ENCODE data around the gene DLG1. TPM values are rescaled to one million over a fixed set of nuclear protein-coding genes. Genes with fewer than 3 reads are reported as not detected.
"Not testable (repeated sequence)": the region's sequence is repeated elsewhere in the genome, so short reads cannot be mapped to it uniquely, and the experiment has no call there.

Gene DLG1
- total RNA-seq, 2 donors from 2014 or later, result 115 to 124 TPM

DNA sequence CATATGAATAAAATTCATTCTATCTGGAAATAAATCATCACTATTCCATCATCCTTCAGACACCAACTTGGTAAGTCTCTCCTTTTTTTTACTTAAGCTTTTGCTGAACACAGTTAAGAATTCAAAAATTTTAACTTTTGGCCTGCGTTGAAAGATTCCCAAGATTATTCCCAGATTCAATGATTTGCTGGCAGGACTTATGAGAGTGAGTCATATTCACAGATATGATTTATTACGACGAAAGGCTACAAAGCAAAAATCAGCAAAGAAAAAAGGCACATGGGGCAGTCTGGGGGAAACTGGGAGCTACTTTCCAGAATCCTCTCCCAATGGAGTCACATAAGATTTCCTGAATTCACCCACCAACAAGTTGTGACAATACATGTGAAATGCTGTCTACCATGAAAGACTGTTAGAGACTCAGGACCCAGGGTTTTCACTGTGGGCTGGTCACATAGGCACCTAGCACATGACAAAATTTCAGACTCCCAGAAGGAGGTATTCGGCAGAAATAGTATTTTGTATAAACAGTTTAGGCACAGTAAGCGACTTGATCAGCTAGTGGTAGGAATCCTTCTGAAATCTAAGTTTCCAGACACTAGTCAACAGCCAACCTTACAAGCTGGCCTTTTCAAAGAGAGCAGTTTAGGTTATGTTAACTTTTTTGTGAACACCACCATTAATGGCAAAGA lies 82.1 kb downstream of the DLG1 start:
- TF ChIP-seq, protein P1, sequence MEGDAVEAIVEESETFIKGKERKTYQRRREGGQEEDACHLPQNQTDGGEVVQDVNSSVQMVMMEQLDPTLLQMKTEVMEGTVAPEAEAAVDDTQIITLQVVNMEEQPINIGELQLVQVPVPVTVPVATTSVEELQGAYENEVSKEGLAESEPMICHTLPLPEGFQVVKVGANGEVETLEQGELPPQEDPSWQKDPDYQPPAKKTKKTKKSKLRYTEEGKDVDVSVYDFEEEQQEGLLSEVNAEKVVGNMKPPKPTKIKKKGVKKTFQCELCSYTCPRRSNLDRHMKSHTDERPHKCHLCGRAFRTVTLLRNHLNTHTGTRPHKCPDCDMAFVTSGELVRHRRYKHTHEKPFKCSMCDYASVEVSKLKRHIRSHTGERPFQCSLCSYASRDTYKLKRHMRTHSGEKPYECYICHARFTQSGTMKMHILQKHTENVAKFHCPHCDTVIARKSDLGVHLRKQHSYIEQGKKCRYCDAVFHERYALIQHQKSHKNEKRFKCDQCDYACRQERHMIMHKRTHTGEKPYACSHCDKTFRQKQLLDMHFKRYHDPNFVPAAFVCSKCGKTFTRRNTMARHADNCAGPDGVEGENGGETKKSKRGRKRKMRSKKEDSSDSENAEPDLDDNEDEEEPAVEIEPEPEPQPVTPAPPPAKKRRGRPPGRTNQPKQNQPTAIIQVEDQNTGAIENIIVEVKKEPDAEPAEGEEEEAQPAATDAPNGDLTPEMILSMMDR (IDR thresholded peaks at IDR 0.05), result no peak
- Histone ChIP-seq H3K27ac (no peak overlapping the region), H3K4me3 (no peak overlapping the region), H3K4me1 (no peaks in the 10 kb centered on the region), H3K27me3 (no peaks in the 10 kb centered on the region), H3K9me3 (no peaks in the 10 kb centered on the region), H3K9ac (ENCODE audit: low read depth in 2 of 2, low read length in 2 of 2) (no peak overlapping the region), H3K36me3 (no peaks in the 10 kb centered on the region)
- intact Hi-C loops (cut with DNase I), result no loop called here
- DNase-seq, result no peak

DNA sequence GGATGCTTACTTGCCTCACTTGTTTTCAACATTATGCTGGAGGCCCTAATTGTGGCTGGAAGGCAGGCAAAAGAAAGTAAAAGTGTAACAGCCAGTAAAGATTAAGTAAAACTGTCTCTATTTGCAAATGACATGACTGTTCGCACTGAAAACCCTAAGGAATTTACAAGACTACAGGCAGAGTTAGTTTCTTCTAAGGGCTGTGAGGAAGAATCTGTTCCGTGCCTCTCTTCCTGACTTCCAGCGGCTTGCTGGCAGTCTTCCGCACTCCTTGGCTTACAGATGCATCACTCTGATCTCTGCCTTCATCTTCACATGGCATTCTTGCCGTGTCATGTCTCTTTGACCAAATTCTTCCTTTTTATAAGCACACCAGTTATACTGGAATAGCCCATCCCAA lies 86.1 kb downstream of the DLG1 start:
- Histone ChIP-seq H3K27me3 (no peaks in the 10 kb centered on the region), H3K4me1 (no peaks in the 10 kb centered on the region), H3K4me3 (no peak overlapping the region), H3K9me3 (no peaks in the 10 kb centered on the region), H3K9ac (ENCODE audit: low read depth in 2 of 2, low read length in 2 of 2) (no peak overlapping the region), H3K36me3 (no peaks in the 10 kb centered on the region), H3K27ac (no peak overlapping the region)
- TF ChIP-seq, protein P1 (IDR thresholded peaks at IDR 0.05), result no peak
- no peak for DNase-seq
- intact Hi-C loops (cut with DNase I), result no loop called here

DNA sequence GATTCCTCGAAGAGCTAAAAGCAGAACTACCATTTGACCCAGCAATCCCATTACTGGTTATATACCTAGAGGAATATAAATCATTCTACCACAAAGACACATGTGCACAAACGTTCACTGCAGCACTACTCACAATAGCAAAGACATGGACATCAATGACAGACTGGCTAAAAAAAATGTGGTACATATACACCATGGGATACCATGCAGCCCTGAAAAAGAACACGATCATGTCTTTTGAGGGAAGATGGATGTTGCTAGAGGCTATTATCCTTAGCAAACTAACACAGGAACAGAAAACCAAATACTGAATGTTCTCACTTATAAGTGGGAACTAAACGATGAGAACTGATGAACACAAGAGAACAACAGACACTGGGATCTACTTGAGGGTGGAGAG lies 86.7 kb downstream of the DLG1 start:
- intact Hi-C loops (cut with DNase I); H3K9ac ChIP-seq (ENCODE audit: low read depth in 2 of 2, low read length in 2 of 2); H3K4me1 ChIP-seq; H3K9me3 ChIP-seq; H3K27ac ChIP-seq; H3K36me3 ChIP-seq; H3K27me3 ChIP-seq; DNase-seq; H3K4me3 ChIP-seq: not testable (repeated sequence)

DNA sequence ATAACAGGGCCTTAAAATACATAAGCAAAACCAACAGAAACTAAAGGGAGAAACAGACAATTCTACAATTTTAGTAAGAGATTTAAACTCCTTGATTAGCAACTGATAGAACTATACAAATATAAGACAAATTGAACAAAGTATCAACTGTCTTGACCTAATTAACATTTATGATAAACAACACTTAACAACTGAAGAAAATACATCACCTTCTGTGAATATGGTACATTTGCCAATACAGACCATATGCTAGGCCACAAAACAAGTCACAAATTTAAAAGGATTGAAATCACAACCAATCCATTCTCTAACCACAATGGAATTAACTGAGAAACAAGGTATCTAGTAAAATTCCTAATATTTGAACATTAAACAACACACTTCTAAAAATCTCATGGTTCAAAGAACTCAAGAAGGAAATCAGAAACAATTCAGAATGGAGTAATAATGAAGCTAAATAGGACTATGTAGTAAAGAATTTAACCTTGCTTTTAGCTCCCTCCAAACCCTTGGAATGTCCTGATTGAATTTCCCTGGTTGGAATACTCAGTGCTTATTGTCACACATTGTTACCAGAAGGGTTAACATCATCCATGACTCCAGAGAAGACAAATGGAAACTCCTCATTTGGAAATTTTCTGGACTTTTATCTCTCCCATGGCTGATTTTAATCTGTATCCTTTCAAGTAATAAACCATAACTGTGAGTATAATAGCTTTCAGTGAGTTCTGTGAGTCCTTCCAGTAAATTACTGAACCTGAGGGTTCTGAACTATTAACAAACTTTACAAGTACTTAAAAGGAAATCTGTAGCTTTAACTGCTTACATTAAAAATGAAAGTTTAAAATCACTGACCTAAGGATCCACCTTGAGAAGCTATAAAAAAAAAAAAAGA lies 88.8 kb downstream of the DLG1 start:
- no peaks in the 10 kb centered on the region for H3K36me3 ChIP-seq
- DNase-seq, result no peak
- no peak overlapping the region for H3K9ac ChIP-seq (ENCODE audit: low read depth in 2 of 2, low read length in 2 of 2)
- no peak overlapping the region for H3K27ac ChIP-seq
- H3K9me3 ChIP-seq, result no peaks in the 10 kb centered on the region
- intact Hi-C loops (cut with DNase I), result no loop called here
- no peak overlapping the region for H3K4me3 ChIP-seq
- no peaks in the 10 kb centered on the region for H3K27me3 ChIP-seq
- no peaks in the 10 kb centered on the region for H3K4me1 ChIP-seq
- TF ChIP-seq, protein P1 (IDR thresholded peaks at IDR 0.05), result no peak

DNA sequence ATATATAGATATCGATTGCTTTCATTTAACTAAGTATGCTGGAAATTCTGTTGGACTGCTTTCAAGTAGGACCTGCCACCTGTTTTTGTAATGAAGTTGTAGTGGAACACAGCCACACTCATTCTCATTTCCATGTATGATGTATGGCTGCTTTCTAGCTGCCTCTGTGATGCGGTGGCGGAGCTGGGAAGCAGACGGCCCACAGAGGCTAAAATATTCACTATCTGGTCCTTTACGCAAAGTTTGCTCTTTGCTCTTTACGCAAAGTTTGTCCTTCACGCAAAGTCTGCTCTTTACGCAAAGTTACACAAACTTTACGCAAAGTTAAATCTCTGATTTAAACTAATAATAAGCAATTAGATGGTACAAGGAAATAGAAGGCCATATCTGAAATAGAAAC lies 91.5 kb downstream of the DLG1 start:
- TF ChIP-seq, protein P1 (IDR thresholded peaks at IDR 0.05), result no peak
- Histone ChIP-seq H3K27me3 (no peaks in the 10 kb centered on the region), H3K4me1 (no peaks in the 10 kb centered on the region), H3K9me3 (no peaks in the 10 kb centered on the region), H3K9ac (ENCODE audit: low read depth in 2 of 2, low read length in 2 of 2) (no peak overlapping the region), H3K27ac (no peak overlapping the region), H3K36me3 (no peaks in the 10 kb centered on the region), H3K4me3 (no peak overlapping the region)
- intact Hi-C loops (cut with DNase I), result no loop called here
- DNase-seq, result no peak

DNA sequence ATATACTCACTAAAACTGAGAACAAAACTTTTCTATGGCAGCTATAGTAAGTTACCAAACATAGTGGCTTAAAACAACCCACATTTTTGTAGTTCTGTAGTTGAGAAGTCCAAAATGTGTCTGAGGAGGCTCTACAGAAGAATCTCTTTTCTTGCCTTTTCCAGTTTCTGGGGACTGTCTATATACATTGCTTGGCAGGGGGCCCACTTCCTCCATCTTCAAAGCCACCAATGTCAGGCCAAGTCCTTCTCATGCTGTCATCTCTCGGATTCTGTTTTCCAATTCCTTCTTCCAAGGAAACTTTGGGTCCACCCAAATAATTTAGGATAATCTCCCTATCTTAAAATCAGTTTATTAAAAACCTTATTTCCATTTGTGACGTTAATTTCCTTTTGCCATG lies 92.7 kb downstream of the DLG1 start:
- intact Hi-C loops (cut with DNase I), result no loop called here
- no peak overlapping the region for H3K9ac ChIP-seq (ENCODE audit: low read depth in 2 of 2, low read length in 2 of 2)
- H3K9me3 ChIP-seq, result no peaks in the 10 kb centered on the region
- H3K27me3 ChIP-seq, result no peaks in the 10 kb centered on the region
- H3K27ac ChIP-seq, result no peak overlapping the region
- no peaks in the 10 kb centered on the region for H3K4me1 ChIP-seq
- TF ChIP-seq, protein P1 (IDR thresholded peaks at IDR 0.05), result no peak
- no peak overlapping the region for H3K4me3 ChIP-seq
- DNase-seq, result no peak
- no peaks in the 10 kb centered on the region for H3K36me3 ChIP-seq
